GM21717 (cell line): ENCODE results near the gene MUSTN1.

Source experiments
- ATAC-seq: cut with Tn5 transposase; IDR thresholded peaks from one replicate; pipeline ENCODE4 v1.9.1; 2021; ENCODE audit warnings: mild to moderate bottlenecking, moderate library complexity; ENCODE audit not compliant: unreplicated experiment

Gene MUSTN1

GRCh38 chr3:52787672-52788625 is 46.9 kb downstream of the MUSTN1 start:
- ATAC-seq: no peak

GRCh38 chr3:52787246-52787645 is 47.6 kb downstream of the MUSTN1 start:
- no peak for ATAC-seq

- no peak for ATAC-seq
Measured at GRCh38 chr3:52786330-52787215, 48.2 kb downstream of the MUSTN1 start.

- ATAC-seq: no peak
Measured at GRCh38 chr3:52784931-52785590, 49.8 kb downstream of the MUSTN1 start.

DNA sequence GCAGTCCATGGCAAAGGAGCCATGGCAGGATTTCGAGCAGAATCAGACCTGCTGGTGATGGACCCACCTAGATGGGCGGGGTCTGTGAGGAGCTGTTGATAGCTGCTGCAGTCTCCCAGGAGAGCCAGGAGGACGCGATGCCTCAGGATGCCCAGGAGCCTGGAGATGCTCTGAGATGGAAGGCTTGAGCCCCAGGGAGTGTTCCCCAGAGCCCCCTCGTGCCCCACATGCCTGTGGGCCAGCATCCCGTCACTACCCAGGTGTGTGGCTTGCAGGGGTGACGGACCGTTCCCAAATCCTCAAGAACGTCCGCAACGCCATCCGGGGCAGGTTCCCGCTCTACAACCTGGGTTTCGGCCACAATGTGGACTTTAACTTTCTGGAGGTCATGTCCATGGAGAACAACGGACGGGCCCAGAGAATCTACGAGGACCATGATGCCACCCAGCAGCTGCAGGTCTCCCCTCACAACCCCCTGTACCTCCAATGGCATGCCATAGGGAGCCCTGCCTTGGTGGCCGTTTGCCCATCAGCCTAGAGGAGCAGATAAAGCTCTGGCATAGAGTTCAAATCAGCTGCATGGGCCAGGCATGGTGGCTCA is 50.7 kb downstream of the MUSTN1 start:
- ATAC-seq: no peak

DNA sequence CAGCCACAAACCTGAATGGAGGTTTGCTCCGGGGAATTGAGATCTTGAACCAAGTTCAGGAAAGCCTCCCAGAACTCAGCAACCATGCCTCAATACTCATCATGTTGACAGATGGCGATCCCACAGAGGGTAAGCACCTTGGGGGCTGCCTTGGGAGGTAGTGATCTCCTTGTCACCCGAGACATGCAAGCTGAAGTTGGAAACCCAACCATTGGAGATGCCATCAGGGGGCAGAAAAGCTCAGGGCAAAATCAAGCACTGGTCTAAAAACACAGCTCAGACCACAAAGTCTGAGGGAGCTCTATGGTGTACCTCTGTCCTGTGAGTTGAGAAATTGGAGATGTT is 51.6 kb downstream of the MUSTN1 start:
- no peak for ATAC-seq
